Progenitor cell of endocrine pancreas (in vitro differentiated cells): Measurements from ENCODE around the gene IQGAP1. TPM values are rescaled to one million over a fixed set of nuclear protein-coding genes. Genes with fewer than 3 reads are reported as not detected.
A peak's percentile ranks its signal among the peaks of the same experiment; 100 is the strongest.

Experiments
- DNase-seq: peaks from one replicate; pipeline ENCODE4 v3.0.0; 2021; ENCODE audit warnings: low spot score; ENCODE audit not compliant: unreplicated experiment
- H3K27ac Mint-ChIP-seq: 2 replicates; pipeline ENCODE4 v1.8.0; 2021; ENCODE audit warnings: mild to moderate bottlenecking, moderate library complexity, mixed read lengths
- H3K27me3 Mint-ChIP-seq: 2 replicates; pipeline ENCODE4 v1.8.0; 2021; ENCODE audit warnings: mixed read lengths
- H3K36me3 Mint-ChIP-seq: 2 replicates; pipeline ENCODE4 v1.8.0; 2022; ENCODE audit warnings: mixed read lengths; ENCODE audit not compliant: insufficient read depth
- H3K4me1 Mint-ChIP-seq: 2 replicates; pipeline ENCODE4 v1.8.0; 2021; ENCODE audit warnings: low read depth, mixed read lengths
- H3K4me3 Mint-ChIP-seq: 2 replicates; pipeline ENCODE4 v1.8.0; 2021; ENCODE audit warnings: low read depth, mild to moderate bottlenecking, moderate library complexity, mixed read lengths
- H3K9me3 Mint-ChIP-seq: 2 replicates; pipeline ENCODE4 v1.8.0; 2021; ENCODE audit warnings: low read depth, mixed read lengths
- total RNA-seq: library from RNA; stranded (reverse); gene quantifications from 2 replicates; pipeline ENCODE4 v1.2.1, GENCODE V29; 2021
- TF ChIP-seq, protein P1 (sequence below): fragments of 200-600 bp; sonication (generic); IDR thresholded peaks from one replicate; pipeline ENCODE4 v1.5.0; 2021; ENCODE audit warnings: antibody characterized with exemption, mild to moderate bottlenecking; ENCODE audit not compliant: unreplicated experiment

The IQGAP1 gene
- total RNA-seq, 1 donor from 2014 or later, result 141 TPM

DNA sequence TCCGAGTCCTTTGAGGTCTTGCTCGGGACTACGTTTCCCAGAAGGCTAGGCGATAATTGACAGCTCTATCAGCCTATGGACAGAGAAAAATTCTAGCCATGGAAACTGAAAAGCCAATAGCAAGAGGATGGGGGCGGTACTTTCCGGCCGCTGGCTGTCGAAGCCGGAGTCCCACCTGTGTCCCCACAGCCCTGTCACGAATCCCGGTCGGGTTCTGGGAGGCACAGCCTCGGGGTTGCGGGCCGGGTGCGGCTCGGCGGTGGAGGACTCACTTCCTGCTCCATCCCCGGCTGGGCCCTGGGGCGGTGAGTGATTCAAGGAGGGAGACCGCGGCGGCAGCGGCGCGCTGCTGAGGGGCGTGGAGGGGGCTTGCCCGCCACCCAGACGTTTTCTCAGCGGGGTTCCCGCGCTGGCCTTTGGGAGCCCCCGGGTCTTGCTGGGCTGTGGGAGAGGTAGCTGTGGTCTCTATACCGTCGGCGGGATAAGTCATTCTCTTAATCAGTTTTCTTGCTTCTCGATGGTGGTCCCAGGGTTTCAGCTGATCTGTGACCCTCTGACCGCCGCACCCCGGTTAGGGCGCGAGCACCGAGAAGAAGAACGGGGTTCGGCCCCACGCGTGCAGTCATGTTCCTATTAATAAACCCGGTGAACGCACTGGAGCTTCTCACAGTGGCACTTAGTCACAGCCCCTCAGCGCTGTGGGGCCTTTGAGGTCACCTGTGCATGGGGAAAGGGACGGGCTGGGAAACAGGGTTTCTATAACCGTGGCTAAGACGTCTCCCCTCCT, 35.7 kb upstream of the IQGAP1 start, which contains the start of gene ZNF774:
Gene ZNF774 (plus strand): TSS at position 178 of the 787 bp plus-strand sequence. CDS start 2,377 bp downstream, outside the sequence.
- Mint-ChIP-seq H3K27me3 (peaks cover 17% of the 10 kb centered on the region), H3K4me1 (no peaks in the 10 kb centered on the region), H3K4me3 (peak within 1 kb of the TSS; percentile 90), H3K36me3 (no peaks in the 10 kb centered on the region), H3K27ac (peak within 1 kb of the TSS; percentile 88), H3K9me3 (no peaks in the 10 kb centered on the region)
- TF ChIP-seq, protein P1, sequence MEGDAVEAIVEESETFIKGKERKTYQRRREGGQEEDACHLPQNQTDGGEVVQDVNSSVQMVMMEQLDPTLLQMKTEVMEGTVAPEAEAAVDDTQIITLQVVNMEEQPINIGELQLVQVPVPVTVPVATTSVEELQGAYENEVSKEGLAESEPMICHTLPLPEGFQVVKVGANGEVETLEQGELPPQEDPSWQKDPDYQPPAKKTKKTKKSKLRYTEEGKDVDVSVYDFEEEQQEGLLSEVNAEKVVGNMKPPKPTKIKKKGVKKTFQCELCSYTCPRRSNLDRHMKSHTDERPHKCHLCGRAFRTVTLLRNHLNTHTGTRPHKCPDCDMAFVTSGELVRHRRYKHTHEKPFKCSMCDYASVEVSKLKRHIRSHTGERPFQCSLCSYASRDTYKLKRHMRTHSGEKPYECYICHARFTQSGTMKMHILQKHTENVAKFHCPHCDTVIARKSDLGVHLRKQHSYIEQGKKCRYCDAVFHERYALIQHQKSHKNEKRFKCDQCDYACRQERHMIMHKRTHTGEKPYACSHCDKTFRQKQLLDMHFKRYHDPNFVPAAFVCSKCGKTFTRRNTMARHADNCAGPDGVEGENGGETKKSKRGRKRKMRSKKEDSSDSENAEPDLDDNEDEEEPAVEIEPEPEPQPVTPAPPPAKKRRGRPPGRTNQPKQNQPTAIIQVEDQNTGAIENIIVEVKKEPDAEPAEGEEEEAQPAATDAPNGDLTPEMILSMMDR, result no peak
- DNase-seq, result peak; percentile 85

DNA sequence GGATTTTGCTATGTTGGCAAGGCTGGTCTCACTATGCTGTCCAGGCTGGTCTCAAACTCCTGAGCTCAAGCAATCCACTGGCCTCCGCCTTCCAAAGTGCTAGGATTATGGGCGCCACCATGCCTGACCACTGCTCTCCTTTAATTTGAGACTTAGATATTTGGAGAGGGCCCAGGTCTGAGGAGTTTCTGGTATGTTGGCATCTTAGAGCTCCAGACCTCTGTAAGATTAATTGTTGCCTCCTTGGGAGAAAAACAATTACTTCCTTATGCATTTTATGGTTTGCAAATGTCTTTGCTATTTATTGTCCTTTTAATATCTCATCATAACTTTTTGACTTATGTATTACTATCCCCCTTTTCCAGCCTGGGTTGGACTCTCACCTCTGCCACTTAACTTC, 33.1 kb upstream of the IQGAP1 start:
- no peaks in the 10 kb centered on the region for H3K9me3 Mint-ChIP-seq
- H3K27ac Mint-ChIP-seq, result no peak overlapping the region
- peaks cover 6% of the 10 kb centered on the region for H3K4me1 Mint-ChIP-seq
- no peak overlapping the region for H3K4me3 Mint-ChIP-seq
- TF ChIP-seq, protein P1, result no peak
- H3K27me3 Mint-ChIP-seq, result peaks cover 3% of the 10 kb centered on the region
- no peak for DNase-seq
- peaks cover 11% of the 10 kb centered on the region for H3K36me3 Mint-ChIP-seq

DNA sequence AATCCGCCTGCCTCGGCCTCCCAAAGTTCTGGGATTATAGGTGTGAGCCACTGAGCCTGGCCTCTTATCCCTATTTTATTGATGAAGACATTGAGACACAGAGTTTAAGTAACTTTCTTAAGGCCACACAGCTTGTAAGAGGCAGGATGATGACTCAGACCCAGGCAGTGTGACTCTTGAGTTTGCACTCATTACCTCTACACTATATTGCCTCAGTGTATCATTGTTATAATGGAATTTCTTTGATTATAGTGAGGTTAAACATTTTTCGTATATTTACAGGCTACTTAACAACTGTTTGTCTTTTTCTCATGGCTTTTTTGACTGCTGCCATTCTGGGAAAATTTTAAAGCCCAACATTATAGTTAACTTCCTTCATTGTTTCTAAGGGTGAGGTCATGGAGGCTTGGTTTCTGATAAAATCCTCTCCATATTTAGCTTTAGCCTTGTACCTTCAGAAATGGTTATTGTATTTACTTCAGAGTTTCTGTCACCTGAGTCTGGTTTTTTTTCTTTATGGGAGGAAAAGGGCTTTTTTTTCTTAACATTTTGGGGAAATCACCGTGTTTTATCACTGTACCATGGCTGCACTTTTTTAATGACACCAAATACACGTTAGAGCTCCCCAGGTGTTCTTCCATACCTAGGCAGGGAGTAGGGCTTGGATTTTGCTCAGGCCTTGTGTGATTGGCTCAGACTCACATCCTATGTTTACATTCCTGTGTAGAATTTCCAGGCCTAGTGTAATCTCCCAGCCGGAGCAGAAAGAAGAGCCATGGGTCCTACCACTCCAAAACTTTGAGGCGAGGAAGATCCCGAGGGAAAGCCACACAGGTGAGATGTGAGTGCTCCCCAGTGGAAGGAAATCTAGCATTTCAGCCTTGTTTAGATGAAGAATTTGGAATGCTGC, 29.7 kb upstream of the IQGAP1 start:
- Mint-ChIP-seq H3K36me3 (peaks cover 21% of the 10 kb centered on the region), H3K9me3 (no peaks in the 10 kb centered on the region), H3K4me3 (no peak overlapping the region), H3K27ac (peak overlapping the region; percentile 14), H3K27me3 (no peaks in the 10 kb centered on the region), H3K4me1 (peaks cover 6% of the 10 kb centered on the region)
- TF ChIP-seq, protein P1, result no peak
- no peak for DNase-seq

DNA sequence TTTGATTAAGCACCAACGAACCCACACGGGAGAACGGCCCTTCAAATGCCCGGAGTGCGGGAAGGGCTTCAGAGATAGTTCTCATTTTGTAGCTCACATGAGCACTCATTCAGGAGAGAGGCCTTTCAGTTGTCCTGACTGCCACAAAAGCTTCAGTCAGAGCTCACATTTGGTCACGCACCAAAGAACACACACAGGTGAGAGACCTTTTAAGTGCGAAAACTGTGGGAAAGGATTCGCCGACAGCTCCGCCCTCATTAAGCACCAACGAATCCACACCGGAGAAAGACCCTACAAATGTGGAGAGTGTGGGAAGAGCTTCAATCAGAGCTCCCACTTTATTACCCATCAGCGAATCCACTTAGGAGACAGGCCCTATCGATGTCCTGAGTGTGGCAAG, 27.3 kb upstream of the IQGAP1 start:
- no peaks in the 10 kb centered on the region for H3K27me3 Mint-ChIP-seq
- peaks cover 6% of the 10 kb centered on the region for H3K4me1 Mint-ChIP-seq
- no peak overlapping the region for H3K4me3 Mint-ChIP-seq
- DNase-seq, result no peak
- peaks cover 23% of the 10 kb centered on the region for H3K36me3 Mint-ChIP-seq
- no peak overlapping the region for H3K27ac Mint-ChIP-seq
- no peaks in the 10 kb centered on the region for H3K9me3 Mint-ChIP-seq
- TF ChIP-seq, protein P1, result no peak

DNA sequence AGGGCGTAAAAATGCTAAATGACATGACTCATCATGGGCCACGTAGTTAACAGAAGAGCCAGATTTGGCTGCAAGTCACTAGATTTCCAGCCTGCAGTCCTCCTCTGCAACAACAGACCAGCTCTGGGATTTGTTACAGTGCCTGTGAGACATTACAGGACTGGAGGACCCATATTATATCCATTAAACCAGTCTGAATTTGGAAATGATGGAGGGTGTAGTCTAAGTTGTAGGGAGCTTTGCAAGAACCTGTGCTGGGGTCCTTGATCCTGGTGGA, 25.2 kb upstream of the IQGAP1 start:
- Mint-ChIP-seq H3K4me1 (peaks cover 8% of the 10 kb centered on the region), H3K4me3 (no peak overlapping the region), H3K9me3 (no peaks in the 10 kb centered on the region), H3K27ac (no peak overlapping the region), H3K27me3 (no peaks in the 10 kb centered on the region), H3K36me3 (peaks cover 23% of the 10 kb centered on the region)
- TF ChIP-seq, protein P1, result no peak
- DNase-seq, result no peak
